ENCODE data around the gene SDR9C7.
"Not testable (repeated sequence)": the region's sequence is repeated elsewhere in the genome, so short reads cannot be mapped to it uniquely, and the experiment has no call there.

Gene SDR9C7

GRCh38 chr12:56918139-56918538 is 16.1 kb downstream of the SDR9C7 start:
- not testable (repeated sequence) for DNase-seq (ENCODE audit: low spot score); FAIRE-seq

DNA sequence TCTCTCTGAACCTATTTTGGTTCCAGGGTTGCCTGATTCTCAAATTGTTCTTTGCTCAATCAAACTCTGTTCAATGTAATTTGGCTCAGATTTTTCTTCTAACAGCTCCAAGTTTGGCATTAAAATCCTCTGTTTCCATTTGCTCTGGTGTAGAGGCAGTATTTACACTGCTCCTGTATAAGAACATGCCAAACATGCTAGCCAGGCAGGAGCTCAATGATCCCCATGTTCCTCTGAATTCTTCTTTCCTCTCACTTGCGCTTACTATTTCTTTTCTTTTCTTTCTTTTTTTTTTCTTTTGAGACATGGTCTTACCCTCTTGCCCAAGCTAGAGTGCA is 17.2 kb downstream of the SDR9C7 start:
- DNase-seq (ENCODE audit: low spot score) (no peak), FAIRE-seq (no peak)

GRCh38 chr12:56916296-56916995 is 17.8 kb downstream of the SDR9C7 start:
- FAIRE-seq (no peak), DNase-seq (ENCODE audit: low spot score) (no peak)

- FAIRE-seq = no peak
- DNase-seq (ENCODE audit: low spot score) = no peak
Observed at GRCh38 chr12:56914724-56915123, 19.5 kb downstream of the SDR9C7 start.

GRCh38 chr12:56914256-56914655 is 20.0 kb downstream of the SDR9C7 start:
- FAIRE-seq = peak; percentile 96
- no peak for DNase-seq (ENCODE audit: low spot score)

GRCh38 chr12:56909403-56909802 is 24.8 kb downstream of the SDR9C7 start:
- DNase-seq (ENCODE audit: low spot score) = not testable (repeated sequence)

GRCh38 chr12:56908136-56908535 is 26.1 kb downstream of the SDR9C7 start:
- no peak for FAIRE-seq

More at GRCh38 chr12:56909403-56909802, 24.8 kb downstream of the SDR9C7 start:
- not testable (repeated sequence) for FAIRE-seq

GRCh38 chr12:56905852-56906251 is 28.4 kb downstream of the SDR9C7 start:
- FAIRE-seq (no peak), DNase-seq (ENCODE audit: low spot score) (no peak)

More at GRCh38 chr12:56908136-56908535, 26.1 kb downstream of the SDR9C7 start:
- no peak for DNase-seq (ENCODE audit: low spot score)

DNA sequence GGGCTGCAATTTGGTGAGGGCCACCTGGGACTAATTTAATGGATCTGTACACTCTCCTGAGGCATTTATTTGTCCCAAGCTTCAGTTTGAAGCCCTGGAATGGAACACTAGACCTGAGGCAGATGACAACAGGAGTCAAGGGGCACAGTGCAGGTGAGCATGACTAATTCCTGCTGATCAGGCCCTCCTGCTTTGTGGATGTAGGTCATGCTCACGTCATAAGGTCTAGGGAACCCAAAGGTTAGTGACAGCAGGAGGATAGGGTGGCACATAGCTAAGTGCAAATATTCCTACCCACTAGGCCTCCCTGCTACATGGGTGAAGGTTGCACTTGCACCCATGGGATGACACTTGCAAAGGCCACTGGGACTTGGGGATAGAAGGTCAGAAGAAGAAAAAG is 30.8 kb downstream of the SDR9C7 start:
- DNase-seq (ENCODE audit: low spot score) = no peak
- FAIRE-seq = no peak

DNA sequence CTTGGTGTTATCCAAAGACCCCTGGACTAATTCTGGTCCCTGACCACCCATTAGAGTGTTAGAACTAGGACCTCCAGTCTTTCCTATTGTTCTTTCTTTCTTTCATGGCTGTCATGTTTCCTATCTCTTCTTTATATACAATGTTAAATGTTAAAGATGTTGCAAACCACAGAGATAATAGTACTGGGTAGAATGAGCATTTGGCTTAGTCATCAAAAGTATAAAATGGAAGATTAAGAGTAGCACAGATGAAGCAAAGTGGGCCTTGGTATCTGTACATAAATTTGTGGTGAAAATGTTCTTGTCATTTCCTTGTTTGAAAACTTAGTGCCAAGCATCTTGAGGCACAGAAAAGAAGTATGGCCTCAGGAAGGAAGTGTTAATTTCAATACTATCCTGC is 32.9 kb downstream of the SDR9C7 start:
- FAIRE-seq; DNase-seq (ENCODE audit: low spot score): not testable (repeated sequence)

DNA sequence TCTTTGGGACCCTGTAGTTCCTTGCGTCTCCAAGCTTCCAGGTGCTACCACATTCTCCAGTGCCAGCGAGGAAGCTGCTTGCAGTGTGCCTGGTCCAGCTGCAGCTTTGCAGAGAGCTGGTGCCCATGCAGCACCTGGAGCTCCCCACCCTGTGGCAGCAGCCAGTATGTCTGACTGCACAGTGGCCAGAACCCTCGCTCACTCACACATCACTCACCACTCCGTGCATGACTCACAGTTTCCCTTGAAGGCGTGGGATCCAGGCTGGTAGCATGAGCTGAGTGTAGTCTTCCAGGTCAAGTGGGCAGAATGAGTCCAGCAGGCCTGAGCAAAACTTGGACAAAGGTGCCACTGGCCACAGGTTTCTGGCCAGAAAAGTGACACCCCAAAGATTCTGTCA is 33.6 kb downstream of the SDR9C7 start:
- FAIRE-seq = peak; percentile 46
- peak; percentile 66 for DNase-seq (ENCODE audit: low spot score)

DNA sequence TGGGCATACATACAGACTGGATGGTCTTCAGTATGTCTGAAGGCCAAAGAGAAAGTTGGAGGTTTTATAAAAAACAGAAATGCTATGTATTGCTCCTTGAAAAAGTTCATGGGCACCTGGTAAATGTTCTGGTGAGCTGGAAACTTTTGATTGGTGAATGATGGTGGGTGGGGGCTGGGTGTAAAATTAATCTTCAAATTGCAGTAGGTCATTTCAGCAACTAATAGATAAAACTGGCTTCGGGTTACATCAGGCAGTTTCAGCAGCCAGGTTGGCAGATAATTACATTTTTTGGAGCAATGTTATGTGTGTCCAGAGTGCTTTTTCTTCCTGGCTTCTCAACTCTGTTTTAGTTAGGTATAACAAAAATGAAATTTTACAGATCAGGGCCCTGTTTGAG is 35.3 kb downstream of the SDR9C7 start:
- FAIRE-seq (no peak), DNase-seq (ENCODE audit: low spot score) (no peak)

DNA sequence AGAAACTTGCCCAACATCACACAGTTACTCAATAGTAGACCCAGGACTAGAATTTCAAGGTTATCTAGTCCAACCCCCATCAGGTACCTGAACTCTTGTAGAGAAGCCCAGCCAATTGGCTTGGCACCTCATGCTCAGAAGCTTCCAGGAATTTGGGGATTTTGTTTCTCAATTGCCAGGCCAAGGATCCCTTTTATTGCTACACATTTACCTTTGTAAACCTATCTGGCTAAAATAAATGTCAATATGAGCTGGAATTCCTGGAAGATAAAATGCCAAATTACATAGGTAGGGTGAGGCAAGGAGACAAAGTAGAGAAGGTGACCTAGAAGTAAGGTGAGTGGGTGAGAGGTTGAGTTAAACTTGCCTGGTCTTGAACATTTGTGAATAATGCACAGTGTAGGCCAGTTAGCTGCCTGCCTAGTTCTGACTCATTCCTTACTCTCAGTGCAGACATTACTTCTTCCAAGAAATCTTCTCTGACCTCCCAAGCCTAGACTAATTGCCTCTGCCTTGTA is 36.3 kb downstream of the SDR9C7 start:
- FAIRE-seq (no peak), DNase-seq (ENCODE audit: low spot score) (no peak)

DNA sequence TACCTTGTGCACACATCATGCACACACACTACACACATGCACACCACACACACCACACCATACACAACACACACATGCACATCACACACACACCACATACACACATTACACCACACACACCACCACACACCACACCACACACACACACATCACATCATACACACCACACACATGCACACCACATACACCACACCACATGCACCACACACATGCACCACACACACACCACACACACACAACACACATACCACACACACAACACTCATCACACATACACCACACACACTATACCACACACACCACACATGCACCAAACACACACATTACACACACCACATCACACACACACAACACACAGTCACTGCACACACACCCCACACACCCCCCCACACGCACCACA is 38.1 kb downstream of the SDR9C7 start:
- no peak for DNase-seq (ENCODE audit: low spot score)
- no peak for FAIRE-seq

DNA sequence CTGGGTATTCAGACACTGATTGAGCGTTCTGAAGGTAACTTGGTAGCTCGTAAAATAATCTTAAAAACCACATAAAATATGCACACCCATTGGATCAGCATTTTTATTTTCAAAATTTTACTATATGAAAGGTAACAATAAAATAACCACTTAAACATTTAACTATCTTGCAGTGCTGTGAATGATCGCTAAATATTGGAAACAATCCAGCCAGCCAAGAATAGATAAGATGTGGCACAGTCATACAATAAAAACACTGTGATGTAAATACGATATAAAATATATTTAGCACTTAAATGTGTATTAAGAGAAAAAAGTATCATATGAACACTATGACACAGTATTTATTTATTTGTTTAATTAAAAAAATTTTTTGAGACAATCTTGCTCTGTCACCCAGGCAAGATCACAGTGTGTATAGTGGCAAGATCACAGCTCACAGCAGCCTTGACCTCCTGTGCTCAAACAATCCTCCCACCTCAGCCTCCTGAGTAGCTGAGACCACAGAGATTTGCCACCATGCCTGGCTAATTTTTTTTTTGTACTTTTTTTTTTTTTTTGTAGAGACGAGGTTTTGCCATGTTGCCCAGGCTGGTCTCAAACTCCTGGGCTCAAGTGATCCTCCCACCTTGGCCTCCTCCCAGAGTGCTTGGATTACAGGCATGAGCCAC is 39.4 kb downstream of the SDR9C7 start:
- no peak for FAIRE-seq
- no peak for DNase-seq (ENCODE audit: low spot score)

DNA sequence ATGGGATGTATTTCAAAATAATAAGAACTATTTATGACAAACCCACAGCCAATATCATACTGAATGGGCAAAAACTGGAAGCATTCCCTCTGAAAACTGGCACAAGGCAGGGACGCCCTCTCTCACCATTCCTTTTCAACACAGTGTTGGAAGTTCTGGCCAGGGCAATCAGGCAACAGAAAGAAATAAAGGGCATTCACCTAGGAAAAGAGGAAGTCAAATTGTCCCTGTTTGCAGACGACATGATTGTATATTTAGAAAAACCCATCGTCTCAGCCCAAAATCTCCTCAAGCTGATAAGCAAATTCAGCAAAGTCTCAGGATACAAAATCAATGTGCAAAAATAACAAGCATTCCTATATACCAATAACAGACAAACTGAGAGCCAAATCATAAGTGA is 42.3 kb downstream of the SDR9C7 start:
- not testable (repeated sequence) for DNase-seq (ENCODE audit: low spot score); FAIRE-seq

DNA sequence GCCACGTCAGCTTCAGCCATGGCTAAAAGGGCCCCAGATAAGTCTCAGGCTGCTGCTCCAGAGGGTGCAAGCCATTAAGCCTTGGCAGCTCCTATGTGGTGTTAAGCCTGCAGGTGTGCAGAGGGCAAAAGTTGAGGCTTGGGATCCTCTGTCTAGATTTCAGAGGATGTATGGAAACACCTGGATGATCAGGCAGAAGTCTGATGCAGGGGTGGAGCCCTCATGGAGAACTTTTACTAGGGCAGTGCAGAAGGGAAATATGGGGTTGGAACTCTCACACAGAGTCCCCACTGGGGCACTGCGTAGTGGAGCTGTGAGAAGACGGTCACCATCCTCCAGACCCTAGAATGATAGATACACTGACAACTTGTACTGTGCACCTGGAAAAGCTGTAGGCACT is 47.9 kb downstream of the SDR9C7 start:
- DNase-seq (ENCODE audit: low spot score) (no peak), FAIRE-seq (no peak)

GRCh38 chr12:56885316-56885715 is 48.9 kb downstream of the SDR9C7 start:
- DNase-seq (ENCODE audit: low spot score) (no peak), FAIRE-seq (no peak)

DNA sequence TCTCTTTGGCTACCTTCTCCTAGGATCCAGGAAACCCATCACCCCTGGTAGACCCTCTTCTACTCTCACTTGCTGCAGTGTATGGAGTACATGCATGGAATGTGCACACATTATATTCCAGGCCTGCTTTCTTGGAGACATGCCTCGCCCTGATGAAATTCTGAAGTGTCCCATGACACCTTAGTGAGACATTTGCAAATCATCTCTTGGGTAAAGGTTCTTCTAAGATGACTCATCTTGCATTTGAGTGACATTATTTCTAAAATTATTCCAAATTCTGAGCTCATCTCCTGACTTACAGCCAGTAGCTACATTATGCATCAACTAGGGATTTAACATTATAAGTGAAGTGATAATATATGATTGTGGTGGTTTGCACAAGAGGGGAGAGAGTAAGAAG is 49.8 kb downstream of the SDR9C7 start:
- FAIRE-seq (peak; percentile 35), DNase-seq (ENCODE audit: low spot score) (peak; percentile 50)

GRCh38 chr12:56882407-56882806 is 51.8 kb downstream of the SDR9C7 start:
- FAIRE-seq; DNase-seq (ENCODE audit: low spot score): not testable (repeated sequence)

GRCh38 chr12:56880125-56880992 is 53.8 kb downstream of the SDR9C7 start:
- peak; percentile 63 for DNase-seq (ENCODE audit: low spot score)
- FAIRE-seq = peak; percentile 84
